Forelimb muscle (tissue), 1 donor: ENCODE results near the gene SLC35D1. TPM values are rescaled to one million over a fixed set of nuclear protein-coding genes. Genes with fewer than 3 reads are reported as not detected.
"Not testable (repeated sequence)": the region's sequence is repeated elsewhere in the genome, so short reads cannot be mapped to it uniquely, and the experiment has no call there.

Experiments
- DNase-seq: peaks from one replicate; pipeline ENCODE4 v3.0.0-alpha.2; 2013; ENCODE audit warnings: low read depth
- polyA plus RNA-seq: library from polyadenylated mRNA; unstranded; fragments of 120-200 nt; gene quantifications from one replicate; pipeline ENCODE4 v1.2.1, GENCODE V29; 2013; ENCODE audit not compliant: insufficient read length

Gene SLC35D1
- polyA plus RNA-seq, 1 donor, result 6.7 TPM

DNA sequence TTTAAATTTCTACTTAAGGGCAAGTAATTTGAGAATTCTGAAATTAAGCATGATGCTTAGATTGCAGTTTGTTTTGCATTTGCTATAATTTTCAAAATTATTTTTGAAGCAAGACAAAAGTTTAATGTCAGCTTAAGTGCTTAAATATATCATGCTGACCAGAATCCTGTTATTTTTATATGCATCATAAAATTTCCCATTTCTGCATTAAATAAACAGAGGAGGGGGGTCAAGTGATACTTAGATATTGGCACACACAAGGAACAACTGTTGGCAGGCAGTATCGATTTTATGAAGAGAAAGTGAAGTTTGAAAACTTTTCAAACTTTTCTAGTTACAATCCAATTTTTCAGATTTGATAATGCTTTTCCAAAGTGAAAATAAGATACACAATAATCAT lies 68.1 kb downstream of the SLC35D1 start:
- DNase-seq, result no peak

DNA sequence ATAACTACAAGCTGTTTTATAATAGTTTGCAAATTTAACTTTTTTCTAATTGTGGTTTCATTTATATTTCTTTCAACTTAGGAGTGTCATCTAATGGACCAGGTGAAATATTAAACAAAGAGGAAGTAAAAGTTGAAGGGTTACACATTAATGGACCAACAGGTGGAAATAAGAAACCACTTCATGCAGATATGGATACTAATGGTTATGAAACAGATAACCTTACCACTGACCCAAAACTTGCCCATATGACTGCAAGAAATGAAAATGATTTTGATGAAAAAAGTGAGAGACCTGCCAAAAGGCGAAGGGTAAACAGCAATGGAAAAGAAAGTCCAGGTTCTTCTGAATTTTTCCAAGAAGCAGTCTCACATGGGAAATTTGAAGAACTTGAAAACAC lies 69.5 kb downstream of the SLC35D1 start:
- no peak for DNase-seq

DNA sequence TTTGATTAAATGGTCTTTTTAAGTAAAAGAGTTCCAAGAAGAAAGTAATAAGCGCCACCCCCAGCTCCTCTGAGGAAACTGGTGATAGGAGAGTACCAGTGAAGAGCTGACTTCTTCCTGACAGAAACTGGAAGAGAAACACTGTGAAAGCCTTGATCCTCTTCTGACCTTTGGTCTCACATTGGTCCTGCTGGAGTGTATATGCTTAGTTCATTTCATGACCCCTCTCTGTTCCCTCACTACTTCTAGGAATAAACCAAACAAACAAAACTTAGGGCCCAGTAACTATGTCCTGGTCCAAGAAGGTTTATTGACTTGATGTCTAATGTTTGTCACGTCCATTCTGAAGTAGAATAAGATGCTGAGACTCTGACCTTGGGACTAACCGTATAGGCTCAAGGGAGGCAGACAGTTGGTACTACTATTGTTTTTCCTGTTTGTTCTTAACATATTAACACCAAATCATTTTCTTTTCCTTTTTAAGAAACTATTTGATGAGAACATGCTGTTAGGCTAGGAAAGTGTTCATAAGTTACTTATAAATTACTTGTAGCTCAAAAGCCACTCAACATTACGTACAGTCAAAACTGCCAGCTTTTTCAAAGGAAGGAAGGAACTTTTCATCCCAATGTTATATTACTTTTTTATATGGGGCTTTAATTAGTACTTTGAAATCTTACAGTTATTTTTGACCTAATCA lies 71.2 kb downstream of the SLC35D1 start:
- DNase-seq, result no peak

DNA sequence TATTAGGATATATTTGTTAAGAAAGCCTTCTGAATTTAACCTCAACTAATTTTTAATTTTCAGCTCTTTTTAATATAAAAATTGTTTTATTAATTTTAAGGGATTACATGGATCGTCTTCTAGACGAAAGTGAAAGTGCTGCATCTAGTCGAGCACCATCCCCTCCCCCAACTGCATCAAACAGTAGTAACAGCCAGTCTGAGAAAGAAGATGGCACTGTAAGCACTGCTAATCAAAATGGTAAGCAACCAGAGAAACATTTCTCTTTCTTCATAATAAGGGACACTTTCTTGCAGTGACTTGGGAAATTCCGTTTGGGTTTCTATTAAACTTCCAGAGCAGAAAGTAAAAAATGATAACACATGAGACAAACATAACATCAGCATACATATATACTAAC lies 72.3 kb downstream of the SLC35D1 start:
- no peak for DNase-seq

DNA sequence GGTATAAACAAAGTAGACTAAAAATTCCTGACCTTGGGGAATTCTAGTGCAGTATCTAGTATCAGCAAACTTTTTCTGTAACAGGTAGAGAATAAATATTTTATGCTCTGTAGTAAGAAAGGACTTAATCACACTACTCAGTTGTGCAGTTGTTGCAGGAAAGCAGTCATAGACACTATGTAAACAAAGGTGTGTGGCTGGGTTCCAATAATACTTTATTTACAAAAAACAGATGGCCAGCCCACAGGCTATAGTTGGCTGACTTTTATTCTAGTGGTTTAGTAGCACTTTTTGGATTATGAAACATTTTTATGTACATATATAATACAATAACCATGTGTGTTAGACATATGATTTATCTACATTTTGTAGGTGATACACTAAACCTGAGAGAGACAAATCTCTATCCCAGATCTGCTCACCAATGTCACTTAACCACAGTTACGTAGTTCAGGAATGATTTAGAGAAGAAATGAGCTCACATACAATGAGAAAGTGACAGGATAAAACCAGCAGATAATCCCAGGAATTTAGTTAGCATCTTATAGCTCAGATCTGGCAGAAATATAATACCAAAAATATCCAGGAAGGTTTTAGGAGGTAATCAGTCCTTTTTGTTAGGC lies 73.1 kb downstream of the SLC35D1 start:
- DNase-seq, result no peak

DNA sequence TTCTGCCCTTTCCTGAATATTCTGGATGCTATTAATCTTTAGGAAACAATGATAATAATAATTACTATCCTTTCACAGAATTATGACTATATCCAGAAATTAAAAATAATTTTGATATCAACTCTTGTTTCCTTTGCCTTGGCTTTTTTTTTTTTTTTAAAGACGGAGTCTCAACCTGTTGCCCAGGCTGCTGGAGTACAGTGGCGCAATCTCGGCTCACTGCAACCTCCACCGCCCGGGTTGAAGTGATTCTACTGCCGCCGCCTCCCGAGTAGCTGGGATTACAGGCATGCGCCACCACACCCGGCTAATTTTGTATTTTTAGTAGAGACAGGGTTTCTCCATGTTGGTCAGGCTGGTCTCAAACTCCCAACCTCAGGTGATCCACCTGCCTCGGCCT lies 74.3 kb downstream of the SLC35D1 start:
- not testable (repeated sequence) for DNase-seq

GRCh38 chr1:66978201-66978600 lies 75.7 kb downstream of the SLC35D1 start:
- no peak for DNase-seq

DNA sequence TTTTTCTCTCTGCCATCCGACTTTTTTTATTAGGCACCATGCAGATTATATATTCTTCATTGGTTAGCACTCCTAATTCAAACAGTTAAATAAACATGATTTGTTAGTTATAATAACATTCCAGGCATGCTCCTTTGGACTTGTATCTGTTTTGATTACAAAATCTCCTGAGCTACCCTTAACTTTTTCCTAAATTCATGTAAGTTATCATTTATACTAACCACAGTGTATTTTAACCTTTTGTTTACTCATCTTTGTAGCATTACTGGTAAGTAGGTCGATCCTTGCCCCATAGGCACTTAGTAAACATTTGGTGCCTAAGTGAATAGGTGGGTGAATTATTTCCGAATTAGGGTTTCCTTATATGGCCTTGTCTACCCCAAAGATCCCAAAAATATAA lies 85.4 kb downstream of the SLC35D1 start:
- no peak for DNase-seq

DNA sequence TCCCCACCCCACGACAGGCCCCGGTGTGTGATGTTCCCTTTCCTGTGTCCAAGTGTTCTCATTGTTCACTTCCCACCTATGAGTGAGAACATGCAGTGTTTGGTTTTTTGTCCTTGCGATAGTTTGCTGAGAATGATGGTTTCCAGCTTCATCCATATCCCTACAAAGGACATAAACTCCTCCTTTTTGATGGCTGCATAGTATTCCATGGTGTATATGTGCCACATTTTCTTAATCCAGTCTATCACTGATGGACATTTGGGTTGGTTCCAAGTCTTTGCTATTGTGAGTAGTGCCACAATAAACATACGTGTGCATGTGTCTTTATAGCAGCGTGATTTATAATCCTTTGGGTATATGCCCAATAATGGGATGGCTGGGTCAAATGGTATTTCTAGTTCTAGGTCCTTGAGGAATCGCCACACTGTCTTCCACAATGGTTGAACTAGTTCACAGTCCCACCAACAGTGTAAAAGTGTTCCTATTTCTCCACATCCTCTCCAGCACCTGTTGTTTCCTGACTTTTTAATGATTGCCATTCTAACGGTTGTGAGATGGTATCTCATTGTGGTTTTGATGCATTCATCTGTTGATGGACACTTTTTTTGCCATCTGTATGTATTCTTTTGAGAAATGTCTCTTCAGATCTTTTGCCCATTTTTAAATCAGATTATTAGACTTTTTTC lies 87.6 kb downstream of the SLC35D1 start:
- not testable (repeated sequence) for DNase-seq

GRCh38 chr1:66957938-66958337 lies 96.0 kb downstream of the SLC35D1 start:
- DNase-seq, result no peak

- DNase-seq, result no peak
Observed at GRCh38 chr1:66954208-66954607, 99.7 kb downstream of the SLC35D1 start.

DNA sequence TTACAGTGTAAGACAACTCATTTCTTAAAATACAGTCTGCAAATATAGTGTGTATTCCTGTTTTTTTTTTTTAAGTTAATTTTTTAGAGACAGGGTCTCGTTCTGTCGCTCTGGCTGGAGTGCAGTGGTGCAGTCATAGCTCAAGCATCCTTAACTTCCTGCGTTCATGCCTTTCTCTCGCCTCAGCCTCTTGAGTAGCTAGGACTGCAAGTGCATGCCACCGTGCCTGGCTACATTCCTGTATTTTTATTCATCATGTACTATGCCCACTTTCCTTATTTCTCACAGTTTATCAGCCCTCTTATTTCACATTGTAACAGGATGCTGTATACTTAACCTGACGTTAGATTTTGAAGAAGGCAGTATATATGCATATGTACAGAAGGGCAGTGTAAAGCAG lies 102.4 kb downstream of the SLC35D1 start:
- no peak for DNase-seq

Other genes starting within 250 kb of the SLC35D1 start
- gene DNAI4, start 129.3 kb downstream of the SLC35D1 start, polyA plus RNA-seq, result 4.3 TPM
- gene MIER1, start 129.2 kb downstream of the SLC35D1 start, polyA plus RNA-seq, result 22.8 TPM
- gene C1orf141, start 80.8 kb upstream of the SLC35D1 start, polyA plus RNA-seq, result not detected
- gene IL23R, start 112.3 kb upstream of the SLC35D1 start, polyA plus RNA-seq, result not detected